SU-DHL-6 (cell line): ENCODE measurements around the gene EYA2.

Source experiments
- EZH2phosphoT487 ChIP-seq: fragments of 200-600 bp; sonication (generic), shearing (Covaris generic); conservative IDR thresholded peaks from 2 replicates; pipeline ENCODE4 v1.6.1; 2018; ENCODE audit warnings: mild to moderate bottlenecking, antibody characterized with exemption, low read length, moderate library complexity, mixed read lengths
- TF ChIP-seq, protein P1 (sequence below): fragments of 200-600 bp; sonication (generic); IDR thresholded peaks from one replicate; pipeline ENCODE4 v1.5.1; 2017; ENCODE audit warnings: antibody characterized with exemption, mild to moderate bottlenecking, low read length, moderate library complexity; ENCODE audit not compliant: insufficient read depth, poor library complexity, severe bottlenecking

DNA sequence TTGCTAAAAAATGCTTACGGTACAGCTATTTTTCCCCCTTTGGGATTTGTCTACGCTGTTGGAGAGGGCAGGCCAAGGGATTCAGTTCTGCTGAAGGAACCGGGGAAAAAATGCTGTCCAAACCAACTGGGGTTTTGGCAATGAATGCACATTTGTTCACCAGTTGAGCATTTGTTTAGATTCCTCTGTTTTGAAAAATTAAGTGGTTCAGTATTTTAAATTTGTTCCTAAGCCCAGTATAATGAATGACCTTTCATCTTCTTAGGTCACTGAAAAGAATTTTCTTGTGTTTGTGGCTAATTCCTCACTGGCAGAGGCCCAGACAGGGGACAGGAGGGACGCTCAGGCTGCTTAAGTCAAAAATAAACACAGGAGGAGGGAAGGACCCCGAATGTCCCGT is 10.8 kb upstream of the EYA2 start:
- no peak for TF ChIP-seq EZH2phosphoT487
- TF ChIP-seq, protein P1, sequence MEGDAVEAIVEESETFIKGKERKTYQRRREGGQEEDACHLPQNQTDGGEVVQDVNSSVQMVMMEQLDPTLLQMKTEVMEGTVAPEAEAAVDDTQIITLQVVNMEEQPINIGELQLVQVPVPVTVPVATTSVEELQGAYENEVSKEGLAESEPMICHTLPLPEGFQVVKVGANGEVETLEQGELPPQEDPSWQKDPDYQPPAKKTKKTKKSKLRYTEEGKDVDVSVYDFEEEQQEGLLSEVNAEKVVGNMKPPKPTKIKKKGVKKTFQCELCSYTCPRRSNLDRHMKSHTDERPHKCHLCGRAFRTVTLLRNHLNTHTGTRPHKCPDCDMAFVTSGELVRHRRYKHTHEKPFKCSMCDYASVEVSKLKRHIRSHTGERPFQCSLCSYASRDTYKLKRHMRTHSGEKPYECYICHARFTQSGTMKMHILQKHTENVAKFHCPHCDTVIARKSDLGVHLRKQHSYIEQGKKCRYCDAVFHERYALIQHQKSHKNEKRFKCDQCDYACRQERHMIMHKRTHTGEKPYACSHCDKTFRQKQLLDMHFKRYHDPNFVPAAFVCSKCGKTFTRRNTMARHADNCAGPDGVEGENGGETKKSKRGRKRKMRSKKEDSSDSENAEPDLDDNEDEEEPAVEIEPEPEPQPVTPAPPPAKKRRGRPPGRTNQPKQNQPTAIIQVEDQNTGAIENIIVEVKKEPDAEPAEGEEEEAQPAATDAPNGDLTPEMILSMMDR, result no peak
